WTC11 (cell line): ENCODE results near the gene TTC33. TPM values are rescaled to one million over a fixed set of nuclear protein-coding genes. Genes with fewer than 3 reads are reported as not detected.

Experiments
- ATAC-seq: fragments of 200-7000 bp; cut with Tn5 transposase; 2 replicates; pipeline ENCODE4 v1.10.0; 2021; ENCODE audit warnings: mild to moderate bottlenecking, moderate library complexity
- CTCF ChIA-PET: fragments of 300-600 bp; sonication (Branson Sonifier 250); formaldehyde crosslinking; loops from one replicate; lab custom pipeline; 2021; ENCODE audit warnings: antibody characterized with exemption; lab: Charles Lee
- POLR2A ChIA-PET: fragments of 350-600 bp; sonication (Branson Sonifier 250); formaldehyde crosslinking; loops from one replicate; lab custom pipeline; 2021; ENCODE audit warnings: antibody characterized with exemption; lab: Charles Lee
- DNase-seq: peaks from one replicate; pipeline ENCODE4 v3.0.0; 2021; ENCODE audit warnings: low spot score
- H3K27ac Mint-ChIP-seq: 2 replicates; pipeline ENCODE4 v1.8.0; 2021; ENCODE audit warnings: mixed read lengths
- H3K27me3 Mint-ChIP-seq: 2 replicates; pipeline ENCODE4 v1.8.0; 2021; ENCODE audit warnings: low read depth, mild to moderate bottlenecking, moderate library complexity, mixed read lengths
- H3K36me3 Mint-ChIP-seq: 2 replicates; pipeline ENCODE4 v1.8.0; 2021; ENCODE audit warnings: mixed read lengths
- H3K4me1 Mint-ChIP-seq: 2 replicates; pipeline ENCODE4 v1.8.0; 2022; ENCODE audit warnings: mixed read lengths
- H3K4me3 Mint-ChIP-seq: 2 replicates; pipeline ENCODE4 v1.8.0; 2021; ENCODE audit warnings: mild to moderate bottlenecking, moderate library complexity, mixed read lengths
- H3K9me3 Mint-ChIP-seq: 2 replicates; pipeline ENCODE4 v1.8.0; 2021; ENCODE audit warnings: mixed read lengths
- EMX1 ChIP-seq: fragments of 250-450 bp; sonication (Bioruptor Pico); IDR thresholded peaks from 2 replicates; pipeline ENCODE4 v1.8.0; 2021; ENCODE audit warnings: mild to moderate bottlenecking
- FOXJ3 ChIP-seq: sonication (generic); formaldehyde crosslinking; IDR thresholded peaks from 2 replicates; pipeline ENCODE4 v1.9.0; 2021; ENCODE audit warnings: missing genetic modification reagents, mild to moderate bottlenecking, borderline replicate concordance
- KAT7 ChIP-seq: sonication (generic); formaldehyde crosslinking; IDR thresholded peaks from 2 replicates; pipeline ENCODE4 v1.8.1; 2023; ENCODE audit warnings: missing genetic modification reagents, mild to moderate bottlenecking, borderline replicate concordance
- NFYB ChIP-seq: sonication (generic); formaldehyde crosslinking; conservative IDR thresholded peaks from 2 replicates; pipeline ENCODE4 v1.8.0; 2022; ENCODE audit warnings: low read depth, missing genetic modification reagents
- RORB ChIP-seq: fragments of 250-450 bp; sonication (Bioruptor Pico); IDR thresholded peaks from 2 replicates; pipeline ENCODE4 v1.9.0; 2021; ENCODE audit warnings: mild to moderate bottlenecking
- TCF7 ChIP-seq: sonication (generic); formaldehyde crosslinking; IDR thresholded peaks from 2 replicates; pipeline ENCODE4 v1.8.0; 2022; ENCODE audit warnings: mild to moderate bottlenecking, low read depth, missing genetic modification reagents, moderate library complexity
- ZNF138 ChIP-seq: sonication (generic); formaldehyde crosslinking; conservative IDR thresholded peaks from 2 replicates; pipeline ENCODE4 v1.8.1; 2022; ENCODE audit warnings: mild to moderate bottlenecking, moderate library complexity, missing genetic modification reagents
- ZNF232 ChIP-seq: sonication (generic); formaldehyde crosslinking; IDR thresholded peaks from 2 replicates; pipeline ENCODE4 v1.8.0; 2022; ENCODE audit warnings: mild to moderate bottlenecking, missing genetic modification reagents
- ZNF423 ChIP-seq: fragments of 250-450 bp; sonication (Bioruptor Pico); IDR thresholded peaks from 2 replicates; pipeline ENCODE4 v2.1.2; 2022; ENCODE audit warnings: mild to moderate bottlenecking, moderate library complexity
- total RNA-seq: library from RNA; stranded (reverse); gene quantifications from 3 replicates; pipeline ENCODE4 v1.2.3, GENCODE V29; 2021
- TF ChIP-seq, protein P1 (sequence below): sonication (generic); formaldehyde crosslinking; conservative IDR thresholded peaks from 2 replicates; pipeline ENCODE4 v1.8.1; 2023; ENCODE audit warnings: mild to moderate bottlenecking, low read depth, missing genetic modification reagents, moderate library complexity
- TF ChIP-seq, protein P2 (sequence below): sonication (generic); formaldehyde crosslinking; IDR thresholded peaks from 2 replicates; pipeline ENCODE4 v1.8.0; 2022; ENCODE audit warnings: mild to moderate bottlenecking, missing genetic modification reagents
- TF ChIP-seq, protein P3 (sequence below): fragments of 250-450 bp; sonication (Bioruptor Pico); IDR thresholded peaks from 2 replicates; pipeline ENCODE4 v2.1.2; 2022; ENCODE audit warnings: mild to moderate bottlenecking, moderate library complexity
- TF ChIP-seq, protein P4 (sequence below): sonication (generic); formaldehyde crosslinking; IDR thresholded peaks from 2 replicates; pipeline ENCODE4 v1.8.0; 2023; ENCODE audit warnings: missing genetic modification reagents
- TF ChIP-seq, protein P5 (sequence below): sonication (generic); formaldehyde crosslinking; conservative IDR thresholded peaks from 2 replicates; pipeline ENCODE4 v1.8.1; 2022; ENCODE audit warnings: mild to moderate bottlenecking, missing genetic modification reagents

Gene TTC33
- total RNA-seq, 1 experiment from 2014 or later = 9.2 TPM

DNA sequence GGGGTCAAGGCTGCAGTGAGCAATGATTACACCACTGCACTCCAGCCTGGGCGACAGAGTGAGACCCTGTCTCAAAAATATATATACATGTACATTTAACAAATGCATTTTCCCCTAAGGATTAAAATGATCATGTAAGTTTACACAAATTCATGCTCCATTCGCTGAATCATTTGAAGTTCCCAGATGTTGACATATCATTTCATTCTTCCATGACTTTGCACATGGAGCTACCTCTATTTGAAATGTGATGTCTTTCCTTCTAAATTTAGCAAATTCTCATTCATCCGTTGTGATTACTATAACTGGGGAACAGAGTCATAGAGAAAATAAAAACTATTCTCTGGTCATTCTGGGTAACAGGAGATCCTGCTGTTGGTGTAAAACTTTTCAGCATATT, 65.5 kb downstream of the TTC33 start (continued):
- TF ChIP-seq, protein P1, sequence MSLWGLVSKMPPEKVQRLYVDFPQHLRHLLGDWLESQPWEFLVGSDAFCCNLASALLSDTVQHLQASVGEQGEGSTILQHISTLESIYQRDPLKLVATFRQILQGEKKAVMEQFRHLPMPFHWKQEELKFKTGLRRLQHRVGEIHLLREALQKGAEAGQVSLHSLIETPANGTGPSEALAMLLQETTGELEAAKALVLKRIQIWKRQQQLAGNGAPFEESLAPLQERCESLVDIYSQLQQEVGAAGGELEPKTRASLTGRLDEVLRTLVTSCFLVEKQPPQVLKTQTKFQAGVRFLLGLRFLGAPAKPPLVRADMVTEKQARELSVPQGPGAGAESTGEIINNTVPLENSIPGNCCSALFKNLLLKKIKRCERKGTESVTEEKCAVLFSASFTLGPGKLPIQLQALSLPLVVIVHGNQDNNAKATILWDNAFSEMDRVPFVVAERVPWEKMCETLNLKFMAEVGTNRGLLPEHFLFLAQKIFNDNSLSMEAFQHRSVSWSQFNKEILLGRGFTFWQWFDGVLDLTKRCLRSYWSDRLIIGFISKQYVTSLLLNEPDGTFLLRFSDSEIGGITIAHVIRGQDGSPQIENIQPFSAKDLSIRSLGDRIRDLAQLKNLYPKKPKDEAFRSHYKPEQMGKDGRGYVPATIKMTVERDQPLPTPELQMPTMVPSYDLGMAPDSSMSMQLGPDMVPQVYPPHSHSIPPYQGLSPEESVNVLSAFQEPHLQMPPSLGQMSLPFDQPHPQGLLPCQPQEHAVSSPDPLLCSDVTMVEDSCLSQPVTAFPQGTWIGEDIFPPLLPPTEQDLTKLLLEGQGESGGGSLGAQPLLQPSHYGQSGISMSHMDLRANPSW (CRISPR knock-in tag) = no peak
- TF ChIP-seq ZNF423 (CRISPR knock-in tag) (no peak), KAT7 (CRISPR knock-in tag) (no peak), ZNF232 (CRISPR knock-in tag) (no peak)
- TF ChIP-seq, protein P2, sequence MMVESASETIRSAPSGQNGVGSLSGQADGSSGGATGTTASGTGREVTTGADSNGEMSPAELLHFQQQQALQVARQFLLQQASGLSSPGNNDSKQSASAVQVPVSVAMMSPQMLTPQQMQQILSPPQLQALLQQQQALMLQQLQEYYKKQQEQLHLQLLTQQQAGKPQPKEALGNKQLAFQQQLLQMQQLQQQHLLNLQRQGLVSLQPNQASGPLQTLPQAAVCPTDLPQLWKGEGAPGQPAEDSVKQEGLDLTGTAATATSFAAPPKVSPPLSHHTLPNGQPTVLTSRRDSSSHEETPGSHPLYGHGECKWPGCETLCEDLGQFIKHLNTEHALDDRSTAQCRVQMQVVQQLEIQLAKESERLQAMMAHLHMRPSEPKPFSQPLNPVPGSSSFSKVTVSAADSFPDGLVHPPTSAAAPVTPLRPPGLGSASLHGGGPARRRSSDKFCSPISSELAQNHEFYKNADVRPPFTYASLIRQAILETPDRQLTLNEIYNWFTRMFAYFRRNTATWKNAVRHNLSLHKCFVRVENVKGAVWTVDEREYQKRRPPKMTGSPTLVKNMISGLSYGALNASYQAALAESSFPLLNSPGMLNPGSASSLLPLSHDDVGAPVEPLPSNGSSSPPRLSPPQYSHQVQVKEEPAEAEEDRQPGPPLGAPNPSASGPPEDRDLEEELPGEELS (CRISPR knock-in tag) = no peak
- TF ChIP-seq, protein P3, sequence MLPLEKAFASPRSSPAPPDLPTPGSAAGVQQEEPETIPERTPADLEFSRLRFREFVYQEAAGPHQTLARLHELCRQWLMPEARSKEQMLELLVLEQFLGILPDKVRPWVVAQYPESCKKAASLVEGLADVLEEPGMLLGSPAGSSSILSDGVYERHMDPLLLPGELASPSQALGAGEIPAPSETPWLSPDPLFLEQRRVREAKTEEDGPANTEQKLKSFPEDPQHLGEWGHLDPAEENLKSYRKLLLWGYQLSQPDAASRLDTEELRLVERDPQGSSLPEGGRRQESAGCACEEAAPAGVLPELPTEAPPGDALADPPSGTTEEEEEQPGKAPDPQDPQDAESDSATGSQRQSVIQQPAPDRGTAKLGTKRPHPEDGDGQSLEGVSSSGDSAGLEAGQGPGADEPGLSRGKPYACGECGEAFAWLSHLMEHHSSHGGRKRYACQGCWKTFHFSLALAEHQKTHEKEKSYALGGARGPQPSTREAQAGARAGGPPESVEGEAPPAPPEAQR = no peak

DNA sequence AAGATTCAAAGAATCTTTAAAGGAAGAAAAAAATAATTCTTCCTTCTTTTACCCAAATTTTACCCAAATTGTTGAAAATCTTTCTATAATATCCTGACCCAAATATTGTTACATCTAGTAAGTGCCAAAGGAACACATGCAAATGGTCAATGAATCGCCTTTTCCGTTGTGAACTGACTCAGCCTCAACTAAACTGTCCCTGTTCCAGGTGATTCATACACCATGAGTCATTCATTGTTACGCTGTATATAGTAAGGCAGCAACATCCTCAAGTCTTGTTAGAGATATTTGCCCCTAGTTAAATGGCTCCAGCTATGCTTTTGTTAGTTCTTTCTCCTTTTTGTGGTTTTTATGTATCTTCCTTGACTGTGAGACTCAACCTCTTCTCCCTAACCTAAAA, 66.3 kb downstream of the TTC33 start:
- ATAC-seq = no peak
- TF ChIP-seq, protein P4, sequence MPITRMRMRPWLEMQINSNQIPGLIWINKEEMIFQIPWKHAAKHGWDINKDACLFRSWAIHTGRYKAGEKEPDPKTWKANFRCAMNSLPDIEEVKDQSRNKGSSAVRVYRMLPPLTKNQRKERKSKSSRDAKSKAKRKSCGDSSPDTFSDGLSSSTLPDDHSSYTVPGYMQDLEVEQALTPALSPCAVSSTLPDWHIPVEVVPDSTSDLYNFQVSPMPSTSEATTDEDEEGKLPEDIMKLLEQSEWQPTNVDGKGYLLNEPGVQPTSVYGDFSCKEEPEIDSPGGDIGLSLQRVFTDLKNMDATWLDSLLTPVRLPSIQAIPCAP = no peak
- TF ChIP-seq NFYB (no peak), RORB (CRISPR knock-in tag) (no peak), FOXJ3 (CRISPR knock-in tag) (no peak), ZNF138 (no peak), TCF7 (CRISPR knock-in tag) (no peak)
- TF ChIP-seq, all 79 proteins: peak for 0
- CTCF ChIA-PET = interaction anchor here (0.6 kb wide), 1 partner anchor 45 kb away, joined by 3 read pairs; no protein-coding TSS in a partner anchor

DNA sequence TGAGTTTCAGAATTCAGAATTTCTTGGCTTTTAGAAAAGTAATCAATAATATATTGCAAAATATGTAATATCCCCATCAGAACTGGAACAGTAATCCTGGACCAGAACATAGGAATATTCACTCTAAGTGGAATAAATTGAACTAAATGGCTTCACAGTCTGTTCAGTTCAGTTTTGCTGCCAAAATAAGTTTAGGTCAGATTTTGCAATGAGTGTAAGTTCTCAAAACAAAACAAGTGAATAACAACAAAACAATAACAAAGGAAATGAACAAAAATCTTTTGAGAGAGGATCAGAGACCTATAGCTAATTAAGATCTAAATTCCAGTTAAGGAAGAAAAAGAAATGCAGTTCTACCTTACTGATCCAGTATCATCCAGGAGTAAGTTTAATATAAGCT, 66.8 kb downstream of the TTC33 start:
- CTCF ChIA-PET = no interaction called here
- TF ChIP-seq, protein P5, sequence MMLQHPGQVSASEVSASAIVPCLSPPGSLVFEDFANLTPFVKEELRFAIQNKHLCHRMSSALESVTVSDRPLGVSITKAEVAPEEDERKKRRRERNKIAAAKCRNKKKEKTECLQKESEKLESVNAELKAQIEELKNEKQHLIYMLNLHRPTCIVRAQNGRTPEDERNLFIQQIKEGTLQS (CRISPR knock-in tag) = no peak
- no peak for TF ChIP-seq EMX1 (CRISPR knock-in tag)
- Mint-ChIP-seq H3K4me1 (no peaks in the 10 kb centered on the region), H3K27ac (no peak overlapping the region), H3K9me3 (no peaks in the 10 kb centered on the region), H3K36me3 (no peaks in the 10 kb centered on the region), H3K27me3 (peaks cover 11% of the 10 kb centered on the region), H3K4me3 (no peak overlapping the region)
- DNase-seq (no peak), ATAC-seq (no peak)
- POLR2A ChIA-PET = interaction anchor here (0.5 kb wide), 1 partner anchor 196 kb away, joined by 6 read pairs; no protein-coding TSS in a partner anchor

More for the DNA sequence above, 66.3 kb downstream of the TTC33 start:
- POLR2A ChIA-PET = interaction anchor here (0.5 kb wide), 1 partner anchor 197 kb away, joined by 6 read pairs; no protein-coding TSS in a partner anchor
- Mint-ChIP-seq H3K9me3 (peaks cover 3% of the 10 kb centered on the region), H3K4me1 (no peaks in the 10 kb centered on the region), H3K27me3 (peaks cover 6% of the 10 kb centered on the region; the same call in 1 of the 2 replicates), H3K36me3 (peaks cover under 1% of the 10 kb centered on the region; the same call in 1 of the 2 replicates), H3K27ac (no peak overlapping the region), H3K4me3 (no peak overlapping the region)
- DNase-seq = no peak
